Activated CD8-positive, alpha-beta memory T cell treated with anti-CD3 and anti-CD28 coated beads, Interleukin-2, amount 50 U/mL, for 4 hours (primary cell): ENCODE data around the gene WDR20.
"Not testable (repeated sequence)": the region's sequence is repeated elsewhere in the genome, so short reads cannot be mapped to it uniquely, and the experiment has no call there.

Experiments
- DNase-seq: peaks from one replicate; pipeline ENCODE4 v3.0.0-alpha.2; 2020

WDR20 gene, protein sequence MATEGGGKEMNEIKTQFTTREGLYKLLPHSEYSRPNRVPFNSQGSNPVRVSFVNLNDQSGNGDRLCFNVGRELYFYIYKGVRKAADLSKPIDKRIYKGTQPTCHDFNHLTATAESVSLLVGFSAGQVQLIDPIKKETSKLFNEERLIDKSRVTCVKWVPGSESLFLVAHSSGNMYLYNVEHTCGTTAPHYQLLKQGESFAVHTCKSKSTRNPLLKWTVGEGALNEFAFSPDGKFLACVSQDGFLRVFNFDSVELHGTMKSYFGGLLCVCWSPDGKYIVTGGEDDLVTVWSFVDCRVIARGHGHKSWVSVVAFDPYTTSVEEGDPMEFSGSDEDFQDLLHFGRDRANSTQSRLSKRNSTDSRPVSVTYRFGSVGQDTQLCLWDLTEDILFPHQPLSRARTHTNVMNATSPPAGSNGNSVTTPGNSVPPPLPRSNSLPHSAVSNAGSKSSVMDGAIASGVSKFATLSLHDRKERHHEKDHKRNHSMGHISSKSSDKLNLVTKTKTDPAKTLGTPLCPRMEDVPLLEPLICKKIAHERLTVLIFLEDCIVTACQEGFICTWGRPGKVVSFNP

GRCh38 chr14:102139286-102140026, at the start of gene WDR20:
Gene WDR20, plus strand, starts transcription at chr14:102139897. Its CDS starts 27 bp downstream, at chr14:102139924.
- peak; percentile 99 for DNase-seq

DNA sequence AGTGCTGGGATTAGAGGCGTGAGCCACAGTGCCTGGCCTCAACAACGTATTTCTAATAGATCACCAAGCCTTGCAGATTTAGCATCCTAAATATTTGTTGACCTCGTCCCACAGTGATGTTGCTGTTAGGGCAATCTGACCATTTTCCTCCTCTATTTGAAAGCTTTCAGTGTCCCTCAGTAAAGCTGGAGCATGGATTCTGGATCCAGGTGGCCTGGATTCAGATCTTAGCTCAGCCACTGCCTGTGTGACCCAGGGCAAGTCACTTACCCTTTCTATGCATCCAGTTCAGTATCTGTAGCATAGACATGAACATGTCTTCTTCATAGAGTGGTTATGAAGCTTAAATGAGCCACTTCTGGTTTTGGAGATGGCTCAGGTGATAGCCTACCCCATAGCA, 49.0 kb upstream of the WDR20 start:
- DNase-seq, result no peak

DNA sequence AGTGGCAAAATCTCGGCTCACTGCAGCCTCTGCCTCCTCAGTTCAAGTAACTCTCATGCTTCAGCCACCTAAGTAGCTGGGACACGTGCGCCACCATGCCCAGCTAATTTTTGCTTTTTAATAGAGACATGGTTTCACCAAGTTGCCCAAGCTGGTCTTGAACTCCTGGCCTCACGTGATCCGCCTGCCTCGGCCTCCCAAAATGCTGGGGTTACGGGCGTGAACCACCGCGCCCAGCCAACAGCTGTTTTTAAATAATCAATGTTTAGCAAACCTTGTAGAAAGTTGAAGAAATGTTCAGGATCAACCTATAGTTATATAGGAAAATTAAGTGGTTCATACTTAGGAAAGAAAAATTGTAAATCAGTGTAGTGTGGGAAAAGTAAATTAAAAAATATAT, 46.9 kb upstream of the WDR20 start:
- DNase-seq, result no peak

GRCh38 chr14:102094101-102094500, 45.6 kb upstream of the WDR20 start:
- no peak for DNase-seq

DNA sequence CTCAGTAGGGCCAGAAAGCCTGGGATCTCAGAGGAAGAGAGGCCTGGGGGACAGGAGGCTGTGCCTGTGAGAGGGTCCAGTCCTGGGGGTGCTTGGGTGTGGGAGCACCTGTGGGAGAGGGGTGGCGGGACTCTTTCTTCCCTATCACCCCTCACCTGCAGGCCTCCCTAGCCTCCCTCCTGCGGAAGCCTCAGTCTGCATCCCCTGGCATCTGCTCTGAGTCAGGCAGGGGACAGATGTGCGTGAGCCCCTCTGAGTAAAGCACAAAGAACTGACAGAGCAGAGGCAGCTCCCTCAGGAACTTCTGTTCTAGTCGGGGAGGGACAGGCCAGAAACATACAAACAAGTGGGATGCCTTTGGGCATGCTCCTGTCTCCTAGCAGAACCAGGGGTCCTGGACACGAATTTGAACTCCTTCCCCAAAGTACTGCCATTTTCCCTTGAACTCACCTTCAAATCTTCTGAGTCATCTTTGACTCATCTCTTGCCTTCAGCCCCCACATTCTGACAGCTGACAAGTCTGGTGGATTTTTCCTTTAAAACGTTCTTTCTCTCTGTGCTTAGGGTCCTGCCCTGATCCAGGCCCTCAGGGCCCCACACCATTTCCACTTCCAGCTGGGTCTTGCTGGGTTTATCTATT, 44.3 kb upstream of the WDR20 start:
- DNase-seq, result no peak

GRCh38 chr14:102095871-102096568, 43.7 kb upstream of the WDR20 start:
- DNase-seq, result no peak

DNA sequence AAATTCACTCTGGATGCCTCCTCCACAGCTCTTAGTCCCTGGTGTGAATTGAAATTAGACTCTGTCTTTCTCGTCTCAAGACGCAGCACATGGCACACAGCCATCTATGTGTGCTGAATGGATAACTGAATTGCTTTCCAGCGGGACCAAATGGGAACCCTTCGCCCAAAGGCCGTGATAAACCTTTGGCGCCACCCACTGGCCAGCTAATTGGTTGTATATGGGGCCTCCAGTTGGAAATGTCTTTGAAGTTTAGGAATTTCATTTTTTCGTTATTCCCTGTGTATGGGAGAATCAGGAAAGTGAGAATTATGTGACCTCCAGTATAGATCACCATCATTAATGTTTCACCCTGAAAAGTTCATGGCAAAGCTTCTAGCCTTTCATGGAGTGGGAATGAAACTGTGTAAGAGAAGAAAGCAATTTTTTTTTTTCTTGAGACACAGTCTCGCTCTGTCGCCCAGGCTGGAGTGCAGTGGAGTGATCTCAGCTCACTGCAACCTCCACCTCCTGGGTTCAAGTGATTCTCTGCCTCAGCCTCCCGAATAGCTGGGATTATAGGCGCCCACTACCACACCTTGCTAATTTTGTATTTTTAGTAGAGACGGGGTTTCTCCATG, 43.0 kb upstream of the WDR20 start:
- peak; percentile 79 for DNase-seq

GRCh38 chr14:102097441-102098135, 42.1 kb upstream of the WDR20 start:
- DNase-seq, result no peak

DNA sequence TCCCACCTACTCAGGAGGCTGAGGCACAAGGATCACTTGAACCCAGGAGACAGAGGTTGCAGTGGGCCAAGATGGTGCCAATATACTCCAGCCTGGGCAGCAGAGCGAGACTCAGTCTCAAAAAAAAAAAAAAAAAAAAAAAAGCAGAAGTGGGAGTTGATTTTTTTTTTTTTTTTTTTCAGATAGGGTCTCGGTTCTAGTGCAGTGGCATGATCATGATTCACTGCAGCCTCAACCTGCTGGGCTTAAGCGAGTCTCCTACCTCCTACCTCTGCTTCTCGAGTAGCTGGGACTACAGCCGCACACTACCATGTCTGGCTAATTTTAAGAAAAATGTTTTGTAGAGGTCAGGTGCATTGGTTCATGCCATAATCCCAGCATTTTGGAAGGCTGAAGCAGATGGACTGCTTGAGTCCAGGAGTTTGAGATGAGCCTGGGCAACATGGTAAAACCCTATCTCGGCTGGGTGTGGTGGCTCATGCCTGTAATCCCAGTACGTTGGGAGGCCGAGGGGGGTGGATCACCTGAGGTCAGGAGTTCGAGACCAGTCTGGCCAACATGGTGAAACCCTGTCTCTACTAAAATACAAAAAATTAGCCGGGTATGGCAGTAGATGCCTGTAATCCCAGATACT, 36.5 kb upstream of the WDR20 start:
- DNase-seq, result no peak

DNA sequence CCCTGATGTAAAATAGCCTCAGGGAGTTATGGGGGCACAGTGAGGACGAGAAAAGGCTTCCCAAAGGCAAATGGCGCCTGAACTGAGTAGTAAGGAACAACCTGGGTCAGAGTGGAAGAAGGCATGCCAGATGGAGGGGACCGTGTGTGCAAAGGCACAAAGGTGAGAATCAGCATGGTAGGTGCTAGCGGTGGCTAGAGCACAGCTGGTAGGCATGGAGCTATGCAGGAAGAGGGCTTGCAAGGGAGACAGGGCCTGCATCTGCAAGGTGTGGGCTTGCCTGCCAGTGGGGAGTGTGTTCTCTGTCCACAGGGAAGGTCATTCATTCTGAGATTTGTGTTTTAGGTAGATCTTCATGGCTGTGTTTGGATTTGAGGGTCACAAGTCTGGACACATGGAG, 34.3 kb upstream of the WDR20 start:
- DNase-seq, result no peak

DNA sequence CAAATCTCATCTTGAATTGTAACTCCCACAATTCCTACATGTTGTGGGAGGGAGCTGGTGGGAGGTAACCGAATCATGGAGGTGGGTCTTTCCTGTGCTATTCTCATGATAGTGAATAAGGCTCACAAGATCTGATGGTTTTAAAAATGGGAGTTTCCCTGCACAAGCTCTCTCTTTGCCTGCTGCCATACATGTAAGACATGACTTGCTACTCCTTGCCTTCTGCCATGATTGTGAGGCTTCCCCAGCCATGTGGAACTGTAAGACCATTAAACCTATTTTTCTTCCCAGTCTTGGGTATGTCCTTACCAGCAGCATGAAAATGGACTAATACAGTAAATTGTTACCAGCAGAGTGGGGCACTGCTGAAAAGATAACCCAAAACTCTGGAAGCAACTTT, 30.4 kb upstream of the WDR20 start:
- DNase-seq, result not testable (repeated sequence)

DNA sequence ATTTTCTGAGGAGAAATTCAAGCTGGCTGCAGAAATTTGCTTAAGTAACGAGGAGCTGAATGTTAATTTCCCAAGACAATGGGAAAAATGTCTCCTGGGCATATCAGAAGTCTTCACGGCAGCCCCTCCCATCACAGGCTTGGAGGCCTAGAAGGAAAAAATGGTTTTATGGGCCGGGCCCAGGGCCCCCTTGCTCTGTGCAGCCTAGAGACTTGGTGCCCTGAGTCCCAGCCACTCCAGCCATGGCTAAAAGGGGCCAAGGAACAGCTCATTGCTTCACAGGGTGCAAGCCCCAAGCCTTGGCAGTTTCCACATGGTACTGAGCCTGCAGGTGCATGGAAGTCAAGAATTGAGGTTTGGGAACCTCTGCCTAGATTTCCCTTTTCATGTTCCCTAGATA, 28.6 kb upstream of the WDR20 start:
- no peak for DNase-seq

- no peak for DNase-seq
These were observed 23.1 kb upstream of the WDR20 start for GRCh38 chr14:102116361-102117180.

- DNase-seq, result no peak
These were observed 21.8 kb upstream of the WDR20 start for GRCh38 chr14:102117852-102118251.

- DNase-seq, result no peak
These were observed 18.8 kb upstream of the WDR20 start for GRCh38 chr14:102120888-102121287.

- no peak for DNase-seq
These were observed 18.1 kb upstream of the WDR20 start for GRCh38 chr14:102121567-102121966.

GRCh38 chr14:102124419-102124818, 15.3 kb upstream of the WDR20 start:
- DNase-seq, result no peak

DNA sequence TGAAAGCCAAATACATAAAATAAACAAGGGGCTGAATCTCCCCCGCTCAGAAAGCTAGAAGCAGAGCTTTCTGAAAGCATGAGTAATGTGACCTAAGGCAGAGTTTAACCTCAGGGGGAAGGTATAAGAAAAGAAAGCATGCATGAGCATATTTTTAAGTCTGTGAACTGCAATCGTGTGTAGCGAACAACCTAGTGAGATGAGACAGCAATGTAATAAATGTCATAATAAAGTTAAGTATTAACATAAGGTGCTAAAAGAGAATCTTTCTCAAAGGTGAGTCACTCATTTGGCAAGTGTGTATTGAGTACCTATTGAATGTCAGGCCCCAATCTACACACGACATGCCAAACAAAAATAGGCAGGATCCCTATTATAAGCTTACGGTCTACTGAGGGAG, 14.2 kb upstream of the WDR20 start:
- DNase-seq, result no peak

DNA sequence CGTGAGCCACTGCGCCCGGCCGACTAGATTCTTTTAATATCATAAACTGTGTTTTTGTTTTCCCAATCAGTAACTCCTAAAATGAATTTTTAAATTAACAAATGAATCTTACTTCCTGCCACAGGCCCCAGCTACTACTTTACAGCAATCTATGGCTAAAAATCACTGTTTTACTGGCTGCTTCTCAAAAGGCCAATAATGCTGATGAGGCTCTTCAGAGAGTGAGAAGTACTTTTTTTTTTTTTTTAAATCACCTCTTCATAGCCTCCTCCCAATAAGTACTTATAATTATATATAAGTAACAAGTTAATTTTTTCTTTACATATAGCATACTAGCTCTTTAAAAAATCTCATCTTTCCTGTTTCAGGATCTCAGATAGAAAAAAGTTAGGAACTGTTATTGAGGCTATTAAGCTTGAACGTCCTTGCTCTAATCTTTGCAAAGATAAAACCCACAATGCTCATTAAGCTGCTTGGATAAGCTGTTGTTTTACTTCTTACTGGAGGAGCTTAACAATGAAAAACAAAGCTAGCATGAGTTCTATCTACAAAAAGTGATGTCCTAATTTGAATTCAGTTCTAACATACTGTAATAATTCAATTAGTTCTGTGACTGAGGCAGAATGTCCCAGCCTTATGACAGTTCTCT, 12.8 kb upstream of the WDR20 start:
- DNase-seq, result no peak

DNA sequence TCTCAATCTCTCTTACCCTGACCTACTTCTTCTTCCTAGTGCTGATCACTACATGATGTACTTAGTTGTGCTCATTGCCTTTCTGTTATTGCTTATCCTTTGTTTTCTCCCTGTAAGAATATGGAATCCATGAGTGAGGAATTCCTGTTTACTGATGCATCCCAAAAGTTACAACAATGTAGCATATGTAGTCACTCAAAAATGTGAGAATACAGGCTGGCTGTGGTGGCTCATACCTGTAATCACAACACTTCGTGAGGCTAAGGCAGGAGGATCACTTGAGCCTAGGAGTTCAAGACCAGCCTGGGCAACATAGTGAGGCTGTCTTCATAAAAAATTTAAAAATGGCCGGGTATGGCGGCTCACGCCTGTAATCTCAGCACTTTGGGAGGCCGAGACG, 8.0 kb upstream of the WDR20 start:
- no peak for DNase-seq
